HEK293 (cell line): Measurements from ENCODE around the gene PHOX2B.
"Not testable (repeated sequence)": the region's sequence is repeated elsewhere in the genome, so short reads cannot be mapped to it uniquely, and the experiment has no call there.

ENCODE experiments used
- CTCF ChIA-PET: fragments of 350-600 bp; formaldehyde crosslinking; extraction: SDS; loops from one replicate; lab custom pipeline; 2021; ENCODE audit warnings: antibody characterized with exemption; lab: Yijun Ruan, JAX
- POLR2A ChIA-PET: fragments of 300-600 bp; formaldehyde crosslinking; extraction: SDS; loops from one replicate; lab custom pipeline; 2020; ENCODE audit warnings: antibody characterized with exemption, inconsistent platforms; lab: Yijun Ruan, JAX
- H3K27ac ChIP-seq: fragments of 200-500 bp; sonication (Bioruptor generic); 2 replicates; pipeline ENCODE4 v1.5.1; 2014; ENCODE audit warnings: low read depth, low read length, control low read depth, inconsistent platforms; ENCODE audit errors: extremely low read depth
- H3K36me3 ChIP-seq, 2 experiments: fragments of 200-500 bp in 1 of 2; sonication (Bioruptor generic) in 1 of 2; 1 replicate in 1 of 2; 2 replicates in 1 of 2; pipeline ENCODE4 v1.5.1; 2014 to 2017; ENCODE audit warnings: inconsistent platforms in 2 of 2, low read length in 2 of 2; ENCODE audit not compliant: control insufficient read depth in 2 of 2, insufficient read depth in 1 of 2
- H3K4me1 ChIP-seq: fragments of 200-500 bp; sonication (Bioruptor generic); 2 replicates; pipeline ENCODE4 v1.5.1; 2014; ENCODE audit warnings: mild to moderate bottlenecking, low read length, inconsistent platforms; ENCODE audit not compliant: control insufficient read depth, insufficient read depth
- H3K4me3 ChIP-seq: 2 replicates; pipeline ENCODE4 v1.5.1; 2011; ENCODE audit warnings: low read depth, mild to moderate bottlenecking, control low read depth, low read length, moderate library complexity
- H3K9me3 ChIP-seq: fragments of 200-500 bp; sonication (Bioruptor generic); 2 replicates; pipeline ENCODE4 v1.5.1; 2014; ENCODE audit warnings: low read depth, low read length, inconsistent platforms; ENCODE audit not compliant: control insufficient read depth, insufficient read depth
- EGR2 ChIP-seq: fragments of 450-650 bp; formaldehyde crosslinking; IDR thresholded peaks from 2 replicates; pipeline ENCODE4 v1.5.1; 2016; ENCODE audit warnings: low read depth, missing biosample characterization, missing genetic modification characterization
- FEZF1 ChIP-seq: fragments of 450-650 bp; formaldehyde crosslinking; IDR thresholded peaks from 2 replicates; pipeline ENCODE4 v1.5.1; 2016; ENCODE audit warnings: missing biosample characterization, missing genetic modification characterization
- HOXC10 ChIP-seq: sonication (generic); formaldehyde crosslinking; IDR thresholded peaks from 2 replicates; pipeline ENCODE4 v1.8.1; 2023; ENCODE audit warnings: mild to moderate bottlenecking, missing genetic modification reagents
- PATZ1 ChIP-seq: fragments of 450-650 bp; formaldehyde crosslinking; IDR thresholded peaks from 2 replicates; pipeline ENCODE4 v1.5.1; 2016; ENCODE audit warnings: missing biosample characterization, missing genetic modification characterization
- PBX3 ChIP-seq: sonication (generic); formaldehyde crosslinking; IDR thresholded peaks from 2 replicates; pipeline ENCODE4 v1.8.1; 2022; ENCODE audit warnings: mild to moderate bottlenecking, moderate library complexity, missing genetic modification reagents
- TSHZ1 ChIP-seq: fragments of 450-650 bp; formaldehyde crosslinking; IDR thresholded peaks from 2 replicates; pipeline ENCODE4 v1.5.1; 2016; ENCODE audit warnings: missing biosample characterization, missing genetic modification characterization, borderline replicate concordance
- WT1 ChIP-seq: fragments of 450-650 bp; formaldehyde crosslinking; IDR thresholded peaks from 2 replicates; pipeline ENCODE4 v1.5.1; 2016; ENCODE audit warnings: missing biosample characterization, missing genetic modification characterization
- ZBTB7A ChIP-seq: fragments of 450-650 bp; formaldehyde crosslinking; IDR thresholded peaks from 2 replicates; pipeline ENCODE4 v1.5.1; 2016; ENCODE audit warnings: low read depth, missing biosample characterization, missing genetic modification characterization
- ZFHX2 ChIP-seq: fragments of 450-650 bp; formaldehyde crosslinking; conservative IDR thresholded peaks from 2 replicates; pipeline ENCODE4 v1.5.1; 2016; ENCODE audit warnings: missing biosample characterization, missing genetic modification characterization
- ZNF354C ChIP-seq: fragments of 450-650 bp; formaldehyde crosslinking; IDR thresholded peaks from 2 replicates; pipeline ENCODE4 v1.5.1; 2016; ENCODE audit warnings: missing biosample characterization, missing genetic modification characterization, low read depth, borderline replicate concordance
- ZNF394 ChIP-seq: fragments of 450-650 bp; formaldehyde crosslinking; IDR thresholded peaks from 2 replicates; pipeline ENCODE4 v1.5.1; 2016; ENCODE audit warnings: missing biosample characterization, missing genetic modification characterization, mild to moderate bottlenecking, moderate library complexity, borderline replicate concordance
- ZNF654 ChIP-seq: fragments of 450-650 bp; formaldehyde crosslinking; IDR thresholded peaks from 2 replicates; pipeline ENCODE4 v1.5.1; 2016; ENCODE audit warnings: low read depth, missing biosample characterization, missing genetic modification characterization

The PHOX2B gene

GRCh38 chr4:41744572-41745291 lies 3.8 kb downstream of the PHOX2B start (continued):
- TF ChIP-seq PATZ1 (tag by site-specific recombination) (no peak), ZNF654 (tag by site-specific recombination) (no peak)
- TF ChIP-seq, all 188 proteins: peak for 0

- H3K4me1 ChIP-seq, result no peaks in the 10 kb centered on the region
- ChIA-PET POLR2A (no interaction called here), CTCF (no interaction called here)
- H3K4me3 ChIP-seq, result no peak overlapping the region
- no peaks in the 10 kb centered on the region for H3K36me3 ChIP-seq
- no peak for TF ChIP-seq ZNF354C
- TF ChIP-seq PBX3 (CRISPR knock-in tag), result no peak
- no peak for TF ChIP-seq ZNF394
- TF ChIP-seq ZBTB7A, result no peak
- TF ChIP-seq WT1 (tag by site-specific recombination), result no peak
- H3K9me3 ChIP-seq, result no peaks in the 10 kb centered on the region
- H3K27ac ChIP-seq, result no peak overlapping the region
These were observed 7.2 kb downstream of the PHOX2B start for GRCh38 chr4:41741354-41741753.

GRCh38 chr4:41737491-41737890 lies 11.0 kb downstream of the PHOX2B start:
- POLR2A ChIA-PET, H3K27ac ChIP-seq, H3K36me3 ChIP-seq, H3K4me3 ChIP-seq, H3K4me1 ChIP-seq, H3K9me3 ChIP-seq: not testable (repeated sequence)
- CTCF ChIA-PET, result interaction anchor here (0.5 to 1.2 kb wide), 2 partner anchors 8 to 10 kb away, joined by 3 read pairs; no protein-coding TSS in a partner anchor
- TF ChIP-seq ZFHX2 (peak; percentile 32; the same call in 1 of the 2 replicates), EGR2 (tag by site-specific recombination) (peak; percentile 67; the same call in 1 of the 2 replicates)

- CTCF ChIA-PET, result interaction anchor here (0.9 to 1.8 kb wide), 2 partner anchors 41 to 453 kb away, joined by 3 to 6 read pairs; no protein-coding TSS in a partner anchor
- Histone ChIP-seq H3K4me1 (no peaks in the 10 kb centered on the region), H3K27ac (no peak overlapping the region)
- TF ChIP-seq FEZF1 (tag by site-specific recombination) (no peak), HOXC10 (CRISPR knock-in tag) (no peak), TSHZ1 (tag by site-specific recombination) (no peak)
- TF ChIP-seq, all 188 proteins: peak for 0
- no peaks in the 10 kb centered on the region for H3K9me3 ChIP-seq
- POLR2A ChIA-PET, result no interaction called here
- no peaks in the 10 kb centered on the region for H3K36me3 ChIP-seq
- H3K4me3 ChIP-seq, result no peak overlapping the region
These were observed 14.2 kb downstream of the PHOX2B start for GRCh38 chr4:41734371-41734770.
